Neural cell (in vitro differentiated cells): ENCODE data around the gene ROR2.

Source experiments
- CTCF ChIP-seq: fragments of 450-650 bp; IDR thresholded peaks from 2 replicates; pipeline ENCODE4 v1.5.1; 2014; ENCODE audit warnings: antibody characterized with exemption, mild to moderate bottlenecking, moderate library complexity; ENCODE audit not compliant: poor library complexity, severe bottlenecking
- POLR2AphosphoS5 ChIP-seq: IDR thresholded peaks from 2 replicates; pipeline ENCODE4 v1.6.1; 2012
- SMC3 ChIP-seq: fragments of 450-650 bp; conservative IDR thresholded peaks from 2 replicates; pipeline ENCODE4 v1.6.1; 2014; ENCODE audit warnings: antibody characterized with exemption, mild to moderate bottlenecking, moderate library complexity; ENCODE audit not compliant: poor library complexity

GRCh38 chr9:91726406-91727100, 223.5 kb downstream of the ROR2 start:
- TF ChIP-seq CTCF (no peak), SMC3 (no peak), POLR2AphosphoS5 (no peak)
